Dedifferentiated amniotic fluid mesenchymal stem cell (primary cell): ENCODE data around the gene SLC7A6OS.

Source experiments
- DNase-seq: peaks from one replicate; pipeline ENCODE4 v3.0.0-alpha.2; 2016; ENCODE audit errors: extremely low spot score

The SLC7A6OS gene

DNA sequence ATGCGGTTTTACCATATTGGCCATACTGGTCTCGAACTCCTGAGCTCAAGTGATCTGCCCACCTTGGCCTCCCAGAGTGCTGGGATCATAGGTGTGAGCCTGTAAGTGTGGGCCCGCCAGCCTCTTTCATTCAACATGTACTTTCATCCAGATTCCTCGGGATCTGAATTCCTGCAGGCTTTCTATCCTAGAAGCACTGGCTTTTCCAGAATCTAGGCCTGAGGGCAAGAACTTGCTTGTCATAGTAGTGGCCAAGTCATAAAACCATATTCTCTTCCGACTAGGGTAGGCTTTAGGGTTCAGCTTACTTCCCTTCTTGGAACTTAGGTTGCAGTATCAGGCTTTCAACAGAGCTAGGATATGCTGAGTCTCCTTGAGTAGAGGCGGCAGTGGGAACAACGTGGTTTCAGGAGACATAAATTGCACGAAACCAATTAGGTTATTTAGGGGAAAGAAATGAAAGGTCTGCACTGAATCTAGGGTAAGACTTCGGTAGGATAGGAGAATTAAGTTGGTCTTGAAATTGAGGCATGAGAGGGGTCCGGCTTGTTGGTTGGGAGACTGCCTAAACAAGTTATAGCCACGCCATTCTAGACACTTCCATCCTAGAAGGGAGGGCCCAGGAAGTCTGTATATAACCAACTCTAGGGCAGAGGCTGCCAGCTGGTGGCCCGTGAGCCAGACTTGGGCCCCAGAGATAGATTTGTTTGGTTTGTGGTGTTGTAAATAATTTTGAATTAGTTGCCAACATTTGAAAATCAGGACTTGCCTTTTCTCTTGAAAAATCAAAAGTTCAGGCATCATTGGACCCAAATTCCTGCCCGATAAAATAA is 30.8 kb downstream of the SLC7A6OS start:
- no peak for DNase-seq

DNA sequence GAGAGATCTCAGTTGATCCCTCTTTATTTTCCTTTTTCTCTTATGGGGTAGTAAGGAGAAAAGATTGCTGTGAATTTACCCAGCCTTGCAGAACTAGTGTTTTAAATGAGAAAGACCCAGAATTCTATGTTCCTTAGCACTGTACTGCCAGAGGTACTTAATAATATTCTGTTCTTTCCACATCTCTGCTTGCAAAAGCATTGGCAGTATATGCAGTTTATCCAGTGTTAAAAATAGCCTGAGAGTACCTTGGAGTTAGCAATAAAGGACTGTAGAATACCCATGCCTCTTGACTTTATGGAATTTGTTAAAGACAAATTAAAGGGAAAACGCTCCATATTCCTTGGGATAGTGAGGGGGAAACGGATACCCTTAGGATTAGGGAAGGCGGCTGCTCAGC is 34.5 kb downstream of the SLC7A6OS start:
- DNase-seq: no peak

GRCh38 chr16:68275611-68276191 is 35.0 kb downstream of the SLC7A6OS start:
- DNase-seq: no peak

DNA sequence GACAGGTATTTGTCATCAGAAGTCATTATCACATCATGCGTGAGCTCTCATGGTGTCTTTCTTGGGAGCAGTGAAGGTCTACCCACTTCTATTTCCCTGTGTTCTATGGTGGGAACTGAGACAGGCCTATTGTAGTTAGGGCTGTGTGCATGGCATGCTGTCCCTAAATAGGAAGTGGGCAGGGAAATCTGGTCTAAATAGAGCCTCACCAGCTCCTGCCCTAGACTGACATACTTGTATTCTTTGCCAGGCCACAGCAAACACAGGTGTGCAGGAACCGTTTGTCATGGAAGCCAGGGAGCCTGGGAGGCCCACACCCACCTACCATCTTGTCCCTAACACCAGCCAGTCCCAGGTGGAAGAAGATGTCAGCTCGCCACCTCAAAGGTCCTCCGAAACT is 36.3 kb downstream of the SLC7A6OS start:
- no peak for DNase-seq

GRCh38 chr16:68273896-68274295 is 36.9 kb downstream of the SLC7A6OS start:
- DNase-seq: no peak

DNA sequence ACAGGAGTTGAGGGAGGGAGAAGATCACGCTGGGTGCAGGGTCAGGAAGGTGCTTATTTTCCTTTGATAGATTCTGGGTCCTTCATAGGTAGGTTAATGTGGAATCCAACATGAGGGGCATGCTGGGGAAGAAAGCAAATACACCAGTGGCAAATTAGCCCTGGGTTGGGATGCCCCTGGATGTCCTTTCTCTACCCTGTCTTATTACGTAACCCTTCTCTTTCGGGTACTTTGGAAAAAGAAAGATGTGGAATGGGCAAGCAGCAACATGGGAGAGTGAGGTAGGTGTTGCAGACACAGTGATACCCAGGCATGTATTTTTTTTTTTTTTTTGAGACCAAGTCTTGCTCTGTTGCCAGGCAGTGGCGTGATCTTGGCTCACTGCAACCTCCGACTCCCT is 37.3 kb downstream of the SLC7A6OS start:
- DNase-seq: no peak

DNA sequence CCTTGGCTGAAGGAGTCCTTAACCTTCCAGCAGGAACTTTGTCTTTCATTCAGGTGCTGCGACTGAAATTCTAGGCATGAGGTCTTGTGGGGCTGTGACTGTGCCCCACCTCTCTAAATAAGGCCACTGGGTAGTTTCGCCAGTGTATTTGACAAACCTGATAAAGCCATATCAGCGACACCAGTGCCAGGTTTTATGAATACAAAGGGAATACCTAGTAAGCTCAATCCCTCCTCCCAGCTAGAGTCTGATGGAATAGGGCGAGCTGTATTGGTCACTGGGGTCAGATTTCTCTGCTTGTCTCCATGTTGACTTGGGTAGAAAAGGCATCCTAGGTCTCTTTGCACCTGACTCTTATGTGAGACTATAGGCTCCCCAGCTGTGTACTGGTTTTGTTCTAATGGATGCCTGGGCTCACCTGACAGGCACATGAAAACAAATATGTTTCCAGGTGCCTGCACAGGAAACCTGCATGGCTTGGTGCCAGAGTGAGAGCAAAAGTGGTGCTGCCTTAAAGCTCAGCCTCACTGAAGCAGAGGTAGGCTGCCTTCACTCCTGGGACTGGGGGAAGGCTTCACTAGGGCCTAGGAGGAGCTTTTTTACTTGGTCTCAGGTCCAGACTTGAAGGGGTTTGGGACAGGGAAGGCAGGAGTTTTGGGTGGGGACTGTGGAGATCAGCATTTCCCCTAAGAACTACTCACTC is 38.1 kb downstream of the SLC7A6OS start:
- no peak for DNase-seq

- no peak for DNase-seq
Observed at GRCh38 chr16:68270353-68270752, 40.4 kb downstream of the SLC7A6OS start.

DNA sequence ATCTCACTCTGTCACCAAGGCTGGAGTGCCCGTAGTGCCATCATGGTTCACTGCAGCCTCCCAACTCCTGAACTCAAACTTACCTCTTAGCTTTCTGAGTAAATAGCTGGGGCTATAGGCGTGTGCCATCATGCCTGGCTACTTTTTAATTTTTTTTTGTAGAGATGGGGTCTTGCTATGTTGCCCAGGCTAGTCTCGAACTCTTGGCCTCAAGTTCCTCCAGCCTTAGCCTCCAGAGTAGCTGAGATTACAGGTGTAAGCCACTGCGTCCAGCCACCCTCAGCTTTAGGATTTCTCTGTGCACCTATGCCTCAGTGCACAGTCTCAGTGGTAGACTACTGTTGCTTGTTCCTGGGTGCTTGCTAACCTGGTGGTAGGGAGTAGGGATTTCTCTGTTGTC is 41.0 kb downstream of the SLC7A6OS start:
- no peak for DNase-seq

GRCh38 chr16:68267612-68268405 is 42.9 kb downstream of the SLC7A6OS start:
- no peak for DNase-seq

DNA sequence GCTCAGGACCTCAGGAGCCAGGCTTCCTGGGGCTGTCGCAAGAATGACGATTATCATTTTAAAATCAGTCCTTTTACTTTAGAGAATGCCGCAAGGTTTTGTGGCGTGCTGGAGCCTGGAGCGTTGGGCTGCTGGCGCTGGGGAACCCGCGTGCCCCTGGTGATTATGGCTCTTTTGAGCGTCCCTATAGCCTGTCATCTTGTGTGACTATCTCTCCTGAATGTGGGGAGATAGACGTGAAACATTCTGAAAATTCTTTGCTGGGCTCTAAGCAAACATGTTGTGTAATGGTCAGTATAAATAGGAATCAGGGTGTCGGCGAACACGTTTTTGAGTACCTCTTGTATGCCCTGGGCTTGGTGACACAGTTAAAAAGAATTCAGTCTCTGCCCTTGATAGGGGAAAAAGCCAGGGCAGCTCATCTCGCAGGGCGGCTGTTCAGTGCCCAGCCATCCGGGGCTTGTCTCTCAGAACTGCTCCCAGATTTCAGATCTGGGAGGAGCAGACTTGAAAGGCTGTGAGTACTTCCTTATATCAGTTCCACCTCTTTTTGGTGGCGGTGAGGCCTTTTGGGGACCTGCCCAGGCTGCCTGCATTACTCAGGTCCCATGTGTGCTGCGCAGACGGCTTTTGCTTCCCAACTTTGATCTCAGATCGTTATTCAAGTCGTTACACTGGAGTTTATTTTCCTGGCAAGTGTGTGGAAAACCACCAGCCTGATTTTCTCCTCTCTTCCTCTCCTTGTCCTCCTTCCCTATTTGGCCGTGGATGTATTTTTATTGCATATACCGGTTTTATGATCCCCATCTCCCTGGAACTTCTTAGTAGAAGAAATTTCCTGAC is 45.4 kb downstream of the SLC7A6OS start:
- peak; percentile 57 for DNase-seq

DNA sequence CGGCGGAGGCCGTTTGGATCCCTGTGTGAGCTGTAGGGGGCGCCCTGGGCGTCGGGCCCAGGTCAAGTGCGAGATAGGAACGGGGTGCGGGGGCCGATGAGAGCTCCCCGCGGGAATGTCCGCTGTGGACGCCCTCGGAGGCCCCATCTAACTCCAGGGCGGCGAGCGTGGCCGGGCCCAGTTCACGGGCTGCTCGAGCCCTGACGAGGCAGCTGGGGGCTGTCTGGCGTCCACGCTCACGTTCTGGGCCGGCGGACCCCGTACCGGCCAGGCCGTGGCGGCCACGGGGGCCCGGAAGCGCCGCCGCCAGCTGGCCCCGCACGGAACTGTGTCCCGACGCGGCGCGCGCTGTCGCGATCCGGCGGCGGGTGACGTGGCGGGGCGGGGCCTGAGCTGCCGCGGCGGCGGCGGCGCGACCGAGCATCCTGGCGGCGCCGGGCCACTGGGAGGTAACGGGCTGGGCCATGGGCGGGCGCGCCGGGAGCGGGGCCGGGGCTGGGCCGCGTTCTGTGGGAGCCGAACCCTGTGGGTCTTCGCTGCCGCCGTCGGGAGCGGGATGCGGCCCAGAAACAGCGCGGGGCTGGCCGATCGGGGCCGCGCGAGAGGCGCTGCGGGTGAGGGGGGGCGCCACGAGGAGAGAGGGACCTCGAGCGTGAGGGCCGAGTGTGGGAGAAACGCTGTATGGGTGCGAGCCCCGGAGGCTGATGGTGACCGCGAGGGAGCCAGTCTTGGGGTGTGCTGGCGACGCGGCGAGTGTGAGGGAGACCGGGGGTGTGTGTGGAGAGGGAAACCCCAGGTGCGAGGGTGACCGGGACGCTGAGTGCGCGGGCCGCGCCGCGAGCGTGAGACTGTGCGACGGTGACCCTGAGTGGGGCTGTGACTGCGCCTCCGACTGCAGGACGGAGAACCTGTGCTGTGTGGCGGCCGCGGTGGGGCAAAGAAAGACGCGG is 46.3 kb downstream of the SLC7A6OS start, which contains the start of gene SLC7A6:
Gene SLC7A6, plus strand, starts transcription at position 399 of the 950 bp plus-strand sequence. CDS start 10,201 bp downstream, outside the sequence.
- DNase-seq: peak; percentile 50

GRCh38 chr16:68263559-68264127 is 47.1 kb downstream of the SLC7A6OS start:
- DNase-seq: no peak

DNA sequence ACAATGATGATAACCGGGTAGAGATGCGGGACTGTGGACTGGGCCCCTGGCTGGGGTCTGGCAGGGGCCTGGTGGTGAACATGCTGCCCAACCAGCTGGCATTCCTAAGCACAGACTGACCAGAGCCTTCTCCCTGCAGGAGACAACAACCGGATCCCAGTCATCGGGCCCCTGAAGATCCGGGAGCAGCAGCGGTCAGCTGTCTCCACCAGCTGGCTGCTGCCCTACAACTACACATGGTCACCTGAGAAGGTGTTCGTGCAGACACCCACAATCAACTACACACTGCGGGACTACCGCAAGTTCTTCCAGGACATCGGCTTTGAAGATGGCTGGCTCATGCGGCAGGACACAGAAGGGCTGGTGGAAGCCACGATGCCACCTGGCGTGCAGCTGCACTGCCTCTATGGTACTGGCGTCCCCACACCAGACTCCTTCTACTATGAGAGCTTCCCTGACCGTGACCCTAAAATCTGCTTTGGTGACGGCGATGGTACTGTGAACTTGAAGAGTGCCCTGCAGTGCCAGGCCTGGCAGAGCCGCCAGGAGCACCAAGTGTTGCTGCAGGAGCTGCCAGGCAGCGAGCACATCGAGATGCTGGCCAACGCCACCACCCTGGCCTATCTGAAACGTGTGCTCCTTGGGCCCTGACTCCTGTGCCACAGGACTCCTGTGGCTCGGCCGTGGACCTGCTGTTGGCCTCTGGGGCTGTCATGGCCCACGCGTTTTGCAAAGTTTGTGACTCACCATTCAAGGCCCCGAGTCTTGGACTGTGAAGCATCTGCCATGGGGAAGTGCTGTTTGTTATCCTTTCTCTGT is 51.5 kb downstream of the SLC7A6OS start:
- DNase-seq: no peak

- peak; percentile 17 for DNase-seq
Observed at GRCh38 chr16:68257906-68258800, 52.6 kb downstream of the SLC7A6OS start.

DNA sequence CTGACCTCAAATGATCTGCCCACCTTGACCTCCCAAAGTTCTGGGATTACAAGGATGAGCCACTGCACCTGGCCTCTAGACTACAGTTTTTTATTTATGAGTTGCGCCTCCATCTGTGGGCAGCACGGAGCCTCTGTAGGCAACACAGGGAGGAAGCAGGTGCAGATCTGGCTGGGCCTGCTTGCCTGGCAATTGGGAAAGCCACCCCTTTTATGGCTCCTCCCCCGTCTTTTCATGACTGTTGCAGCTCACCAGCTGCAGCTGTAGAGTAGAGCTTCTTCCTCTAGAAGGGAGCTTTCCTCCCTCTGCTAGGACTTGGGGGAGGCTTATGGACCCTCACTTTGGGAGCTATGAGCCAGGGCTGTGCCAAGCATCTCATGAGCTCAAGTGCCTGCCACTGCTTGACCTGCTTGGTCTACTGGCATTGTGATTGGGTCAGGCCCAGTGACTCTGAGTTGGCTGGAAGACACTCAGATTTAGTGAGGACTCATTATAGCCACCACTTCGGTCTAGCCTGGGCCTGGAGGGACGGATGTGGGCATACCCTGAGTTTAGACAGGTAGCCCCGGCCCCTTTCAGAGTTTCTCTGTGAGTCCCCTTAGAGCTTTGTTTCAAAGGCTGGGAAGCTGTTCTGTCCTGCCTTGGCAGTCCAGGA is 53.4 kb downstream of the SLC7A6OS start:
- DNase-seq: no peak

GRCh38 chr16:68255712-68256111 is 55.0 kb downstream of the SLC7A6OS start:
- no peak for DNase-seq
